SH-SY5Y (cell line): ENCODE data around the gene BCKDHB.

Experiments
- GATA2 ChIP-seq: IDR thresholded peaks from 2 replicates; pipeline ENCODE4 v1.6.1; 2011; ENCODE audit warnings: mild to moderate bottlenecking, low read depth, low read length
- GATA3 ChIP-seq: IDR thresholded peaks from 2 replicates; pipeline ENCODE4 v1.6.1; 2011; ENCODE audit warnings: low read depth, mild to moderate bottlenecking, low read length, moderate library complexity

- TF ChIP-seq GATA2 = no peak
- no peak for TF ChIP-seq GATA3
Observed at GRCh38 chr6:80254716-80255115, 148.2 kb downstream of the BCKDHB start.
